ENCODE data around the gene ABCC8. TPM values are rescaled to one million over a fixed set of nuclear protein-coding genes. Genes with fewer than 3 reads are reported as not detected.

The ABCC8 gene
- total and polyA plus RNA-seq, 2 experiments from 2014 or later = 2.0 to 3.4 TPM

DNA sequence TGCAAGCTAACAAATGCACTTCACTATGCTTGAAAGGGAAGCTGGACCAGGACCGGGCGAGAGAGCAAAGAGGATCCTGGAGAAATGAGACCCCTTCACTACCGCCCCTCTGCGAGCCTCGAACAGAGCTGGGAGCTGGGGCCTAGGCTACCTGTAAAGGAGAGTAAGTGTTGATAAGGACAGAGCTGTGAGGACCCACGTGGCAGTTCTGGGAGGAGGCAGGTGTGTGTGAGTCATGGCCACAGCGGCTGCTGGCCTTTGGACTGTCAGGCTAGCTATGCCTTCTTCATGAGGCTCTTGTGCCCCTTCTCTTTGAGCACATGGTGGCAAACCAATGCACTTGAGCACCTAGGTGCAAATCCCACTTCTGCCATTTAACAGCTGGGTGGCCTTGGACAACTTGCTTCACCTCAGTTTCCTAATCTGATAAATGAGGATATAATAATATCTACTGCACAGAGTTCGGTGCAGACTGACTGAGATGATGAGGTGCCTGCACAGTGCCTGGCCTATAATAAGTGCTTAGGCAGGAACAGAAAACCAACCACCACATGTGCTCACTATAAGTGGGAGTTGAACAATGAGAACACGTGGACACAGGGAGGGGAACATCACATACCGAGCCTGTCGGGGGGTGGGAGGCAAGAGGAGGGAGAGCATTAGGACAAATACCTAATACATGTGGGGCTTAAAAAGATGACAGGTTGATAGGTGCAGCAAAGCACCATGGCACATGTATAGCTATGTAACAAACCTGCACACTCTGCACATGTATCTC, 52.9 kb downstream of the ABCC8 start:
- H3K4me2 ChIP-seq = no peak overlapping the region
- H3K27ac Mint-ChIP-seq = no peak overlapping the region
- no peaks in the 10 kb centered on the region for H3K36me3 Mint-ChIP-seq (ENCODE audit: low read depth)
- H3K4me3 Mint-ChIP-seq = no peak overlapping the region
- peaks cover 17% of the 10 kb centered on the region for H3K4me1 ChIP-seq (ENCODE audit: insufficient read depth)
- no peak for DNase-seq (ENCODE audit: low spot score)
- ATAC-seq = no peak
- H3K4me3 ChIP-seq = no peak overlapping the region
- H2AFZ ChIP-seq = no peak overlapping the region
- TF ChIP-seq EZH2 (IDR thresholded peaks at IDR 0.05; ENCODE audit: low read depth, unreplicated experiment) (no peak), ZNF331 (CRISPR knock-in tag; IDR thresholded peaks at IDR 0.05; ENCODE audit: low read depth) (no peak), ZNF114 (CRISPR knock-in tag; IDR thresholded peaks at IDR 0.05) (no peak), POLR2AphosphoS5 (IDR thresholded peaks at IDR 0.05; ENCODE audit: low read depth) (no peak), REST (IDR thresholded peaks at IDR 0.05; ENCODE audit: unreplicated experiment) (no peak), JUNB (IDR thresholded peaks at IDR 0.05; ENCODE audit: unreplicated experiment) (no peak), NANOG (IDR thresholded peaks at IDR 0.05; ENCODE audit: borderline replicate concordance) (no peak), ZNF462 (CRISPR knock-in tag; IDR thresholded peaks at IDR 0.05) (no peak)
- TF ChIP-seq, protein P1, sequence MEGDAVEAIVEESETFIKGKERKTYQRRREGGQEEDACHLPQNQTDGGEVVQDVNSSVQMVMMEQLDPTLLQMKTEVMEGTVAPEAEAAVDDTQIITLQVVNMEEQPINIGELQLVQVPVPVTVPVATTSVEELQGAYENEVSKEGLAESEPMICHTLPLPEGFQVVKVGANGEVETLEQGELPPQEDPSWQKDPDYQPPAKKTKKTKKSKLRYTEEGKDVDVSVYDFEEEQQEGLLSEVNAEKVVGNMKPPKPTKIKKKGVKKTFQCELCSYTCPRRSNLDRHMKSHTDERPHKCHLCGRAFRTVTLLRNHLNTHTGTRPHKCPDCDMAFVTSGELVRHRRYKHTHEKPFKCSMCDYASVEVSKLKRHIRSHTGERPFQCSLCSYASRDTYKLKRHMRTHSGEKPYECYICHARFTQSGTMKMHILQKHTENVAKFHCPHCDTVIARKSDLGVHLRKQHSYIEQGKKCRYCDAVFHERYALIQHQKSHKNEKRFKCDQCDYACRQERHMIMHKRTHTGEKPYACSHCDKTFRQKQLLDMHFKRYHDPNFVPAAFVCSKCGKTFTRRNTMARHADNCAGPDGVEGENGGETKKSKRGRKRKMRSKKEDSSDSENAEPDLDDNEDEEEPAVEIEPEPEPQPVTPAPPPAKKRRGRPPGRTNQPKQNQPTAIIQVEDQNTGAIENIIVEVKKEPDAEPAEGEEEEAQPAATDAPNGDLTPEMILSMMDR (conservative IDR thresholded peaks at IDR 0.05; ENCODE audit: low read depth in 2 of 2) = no peak
- no peaks in the 10 kb centered on the region for H3K79me2 ChIP-seq (replicated peaks; ENCODE audit: insufficient read depth)
- H3K9me3 Mint-ChIP-seq = no peaks in the 10 kb centered on the region
- H3F3A ChIP-seq (replicated peaks; ENCODE audit: low read depth) = no peaks in the 10 kb centered on the region
- no peaks in the 10 kb centered on the region for H3K9me2 ChIP-seq (ENCODE audit: insufficient read depth)
- H4K20me1 ChIP-seq (replicated peaks; ENCODE audit: insufficient read depth) = no peaks in the 10 kb centered on the region
- H3K27me3 Mint-ChIP-seq (ENCODE audit: insufficient read depth, low read depth, poor library complexity) = peaks cover 6% of the 10 kb centered on the region
- peaks cover 20% of the 10 kb centered on the region for H3K4me1 Mint-ChIP-seq
- H3K27me3 ChIP-seq (ENCODE audit: insufficient read depth) = no peaks in the 10 kb centered on the region
- no peaks in the 10 kb centered on the region for H3K36me3 ChIP-seq (ENCODE audit: insufficient read depth)
- no peak overlapping the region for H3K27ac ChIP-seq (ENCODE audit: low read depth)
